Hepatocyte (in vitro differentiated cells): Measurements from ENCODE around the gene ZNF20. TPM values are rescaled to one million over a fixed set of nuclear protein-coding genes. Genes with fewer than 3 reads are reported as not detected.

Experiments used
- DNase-seq: peaks from one replicate; pipeline ENCODE4 v3.0.0-alpha.2; 2016; ENCODE audit warnings: low spot score
- H2AFZ ChIP-seq: fragments of 200-600 bp; sonication (generic); 2 replicates; pipeline ENCODE4 v1.6.0; 2016; ENCODE audit warnings: antibody characterized with exemption, mild to moderate bottlenecking
- H3K27ac ChIP-seq: fragments of 200-600 bp; sonication (generic); 2 replicates; pipeline ENCODE4 v1.5.1; 2016; ENCODE audit warnings: mild to moderate bottlenecking
- H3K27me3 ChIP-seq: fragments of 200-600 bp; sonication (generic); 2 replicates; pipeline ENCODE4 v1.6.1; 2016
- H3K36me3 ChIP-seq: fragments of 200-600 bp; sonication (generic); replicated peaks from 2 replicates; pipeline ENCODE4 v1.5.1; 2016; ENCODE audit warnings: low read depth; ENCODE audit not compliant: insufficient read depth
- H3K4me1 ChIP-seq: fragments of 200-600 bp; sonication (generic); 2 replicates; pipeline ENCODE4 v1.5.1; 2016; ENCODE audit warnings: mild to moderate bottlenecking, moderate library complexity; ENCODE audit not compliant: insufficient read depth
- H3K4me2 ChIP-seq: fragments of 200-600 bp; sonication (generic); 2 replicates; pipeline ENCODE4 v1.6.0; 2016
- H3K4me3 ChIP-seq: fragments of 200-600 bp; sonication (generic); 2 replicates; pipeline ENCODE4 v1.5.1; 2016; ENCODE audit warnings: mild to moderate bottlenecking
- H3K79me2 ChIP-seq: fragments of 200-600 bp; sonication (generic); 2 replicates; pipeline ENCODE4 v1.6.0; 2017; ENCODE audit warnings: mild to moderate bottlenecking
- H3K9me2 ChIP-seq: fragments of 200-600 bp; sonication (generic); replicated peaks from 2 replicates; pipeline ENCODE4 v1.6.0; 2017; ENCODE audit warnings: mild to moderate bottlenecking; ENCODE audit not compliant: insufficient read depth
- H3K9me3 ChIP-seq: fragments of 200-600 bp; sonication (generic); 2 replicates; pipeline ENCODE4 v1.5.1; 2016; ENCODE audit warnings: low read depth, mild to moderate bottlenecking
- H4K20me1 ChIP-seq: fragments of 200-600 bp; sonication (generic); 2 replicates; pipeline ENCODE4 v1.6.0; 2016; ENCODE audit warnings: mild to moderate bottlenecking; ENCODE audit not compliant: insufficient read depth, poor library complexity, severe bottlenecking
- CTCF ChIP-seq: fragments of 200-600 bp; sonication (generic); IDR thresholded peaks from 2 replicates; pipeline ENCODE4 v1.5.1; 2016; ENCODE audit warnings: antibody characterized with exemption, mild to moderate bottlenecking; ENCODE audit not compliant: poor library complexity
- EZH2 ChIP-seq: fragments of 200-600 bp; sonication (generic); IDR thresholded peaks from 2 replicates; pipeline ENCODE4 v1.6.1; 2016; ENCODE audit warnings: antibody characterized with exemption, mild to moderate bottlenecking, borderline replicate concordance
- EZH2phosphoT487 ChIP-seq: fragments of 200-600 bp; sonication (generic); IDR thresholded peaks from one replicate; pipeline ENCODE4 v1.6.1; 2018; ENCODE audit warnings: antibody characterized with exemption, mild to moderate bottlenecking, low read depth, moderate library complexity; ENCODE audit not compliant: unreplicated experiment, severe bottlenecking
- WGBS: methylation state at CpG from one replicate; pipeline ENCODE4 v1.1.6; 2016; ENCODE audit warnings: low lambda C conversion rate; ENCODE audit errors: missing lambda C conversion rate; 5-methylcytosine and 5-hydroxymethylcytosine counted together
- polyA plus RNA-seq: library from polyadenylated mRNA; unstranded; fragments of >200 nt; fragmentation: Nextera tagmentation; extraction: Ambion mirVana; gene quantifications from 2 replicates; pipeline ENCODE4 v1.2.1, GENCODE V29; 2016
- total RNA-seq: library from RNA; depleted of rRNA; stranded (reverse); fragments of >200 nt; gene quantifications from 2 replicates; pipeline ENCODE4 v1.2.3, GENCODE V29; 2014

ZNF20 gene
- total and polyA plus RNA-seq, 2 experiments from 2014 or later, result 1.2 to 5.3 TPM

- Histone ChIP-seq H2AFZ (peak overlapping the region; percentile 61), H3K9me2 (no peaks in the 10 kb centered on the region), H3K27ac (no peak overlapping the region), H3K4me2 (peak overlapping the region; percentile 73), H3K4me3 (no peak overlapping the region), H3K9me3 (no peaks in the 10 kb centered on the region), H3K36me3 (no peaks in the 10 kb centered on the region), H3K27me3 (no peaks in the 10 kb centered on the region), H3K79me2 (peaks cover 43% of the 10 kb centered on the region), H3K4me1 (peaks cover 10% of the 10 kb centered on the region), H4K20me1 (no peaks in the 10 kb centered on the region)
- TF ChIP-seq EZH2phosphoT487 (no peak), EZH2 (no peak), CTCF (no peak)
- WGBS, result 32% methylated on average over 8 of the region's 8 CpGs
- DNase-seq, result no peak
These were observed 22.3 kb upstream of the ZNF20 start for GRCh38 chr19:12162513-12162881.

GRCh38 chr19:12159773-12160414 lies 19.7 kb upstream of the ZNF20 start:
- Histone ChIP-seq H3K9me2 (no peaks in the 10 kb centered on the region), H4K20me1 (peaks cover 3% of the 10 kb centered on the region), H2AFZ (no peak overlapping the region), H3K79me2 (peaks cover 32% of the 10 kb centered on the region), H3K27ac (no peak overlapping the region), H3K4me2 (no peak overlapping the region), H3K36me3 (no peaks in the 10 kb centered on the region), H3K9me3 (no peaks in the 10 kb centered on the region), H3K4me3 (no peak overlapping the region), H3K27me3 (no peaks in the 10 kb centered on the region), H3K4me1 (peaks cover 8% of the 10 kb centered on the region)
- DNase-seq, result no peak
- no peak for TF ChIP-seq EZH2phosphoT487
- TF ChIP-seq CTCF, result no peak
- TF ChIP-seq EZH2, result no peak
- 96% methylated on average over 25 of the region's 25 CpGs for WGBS

GRCh38 chr19:12156223-12157058 lies 16.3 kb upstream of the ZNF20 start, which contains the start of gene ZNF625:
Gene ZNF625, minus strand, starts transcription at chr19:12156734. Its CDS starts 176 bp downstream, at chr19:12156558.
- DNase-seq, result peak; percentile 92
- Histone ChIP-seq H3K27ac (peak within 1 kb of the TSS; percentile 95), H3K27me3 (no peaks in the 10 kb centered on the region), H2AFZ (peak within 1 kb of the TSS; percentile 87), H3K4me3 (peak within 1 kb of the TSS; percentile 76), H3K9me2 (no peaks in the 10 kb centered on the region), H3K4me1 (no peaks in the 10 kb centered on the region), H3K9me3 (no peaks in the 10 kb centered on the region), H3K79me2 (peaks cover 48% of the 10 kb centered on the region), H4K20me1 (peaks cover 6% of the 10 kb centered on the region), H3K4me2 (peak within 1 kb of the TSS; percentile 82), H3K36me3 (no peaks in the 10 kb centered on the region)
- TF ChIP-seq EZH2 (no peak), EZH2phosphoT487 (no peak), CTCF (no peak)
- 1% methylated on average over 28 of the region's 58 CpGs for WGBS
